Measurements from ENCODE around the gene ABR.

DNA sequence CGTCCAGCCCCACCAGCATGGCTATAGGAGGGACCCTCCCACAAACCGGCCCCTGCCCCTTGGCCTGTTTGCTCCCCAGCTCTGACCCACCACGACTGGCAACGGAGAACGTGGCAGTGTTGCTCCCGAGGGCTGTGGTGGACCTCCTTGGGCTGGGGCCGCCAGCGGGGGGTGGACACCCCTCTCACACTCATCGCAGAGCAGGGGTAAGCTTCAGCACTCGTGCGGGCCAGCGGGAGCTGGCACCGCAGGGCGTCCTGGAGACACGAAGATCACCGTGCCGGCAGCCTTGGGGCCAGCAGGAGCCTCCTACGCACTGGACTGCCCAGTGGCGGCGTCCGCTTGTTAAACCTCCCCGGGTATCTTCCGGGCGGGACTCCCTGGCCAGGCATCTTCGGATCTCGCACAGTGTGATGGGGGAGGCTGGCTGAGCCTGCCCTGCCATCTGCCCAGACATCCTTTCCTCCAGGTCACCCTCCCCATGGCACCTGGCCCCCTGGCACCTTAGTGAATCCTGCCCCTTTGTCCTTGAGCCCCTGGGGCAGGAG is 53.5 kb downstream of the ABR start:
- TF ChIP-seq, protein P1, sequence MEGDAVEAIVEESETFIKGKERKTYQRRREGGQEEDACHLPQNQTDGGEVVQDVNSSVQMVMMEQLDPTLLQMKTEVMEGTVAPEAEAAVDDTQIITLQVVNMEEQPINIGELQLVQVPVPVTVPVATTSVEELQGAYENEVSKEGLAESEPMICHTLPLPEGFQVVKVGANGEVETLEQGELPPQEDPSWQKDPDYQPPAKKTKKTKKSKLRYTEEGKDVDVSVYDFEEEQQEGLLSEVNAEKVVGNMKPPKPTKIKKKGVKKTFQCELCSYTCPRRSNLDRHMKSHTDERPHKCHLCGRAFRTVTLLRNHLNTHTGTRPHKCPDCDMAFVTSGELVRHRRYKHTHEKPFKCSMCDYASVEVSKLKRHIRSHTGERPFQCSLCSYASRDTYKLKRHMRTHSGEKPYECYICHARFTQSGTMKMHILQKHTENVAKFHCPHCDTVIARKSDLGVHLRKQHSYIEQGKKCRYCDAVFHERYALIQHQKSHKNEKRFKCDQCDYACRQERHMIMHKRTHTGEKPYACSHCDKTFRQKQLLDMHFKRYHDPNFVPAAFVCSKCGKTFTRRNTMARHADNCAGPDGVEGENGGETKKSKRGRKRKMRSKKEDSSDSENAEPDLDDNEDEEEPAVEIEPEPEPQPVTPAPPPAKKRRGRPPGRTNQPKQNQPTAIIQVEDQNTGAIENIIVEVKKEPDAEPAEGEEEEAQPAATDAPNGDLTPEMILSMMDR (IDR thresholded peaks at IDR 0.05) = no peak
- TF ChIP-seq POLR2AphosphoS5 (IDR thresholded peaks at IDR 0.05) (no peak), POLR2A (IDR thresholded peaks at IDR 0.05) (no peak)

Data from prostate gland (tissue), 2 donors.